GM12891 (cell line): ENCODE measurements around the gene TXNDC15.

Experiments used
- PAX5 ChIP-seq: IDR thresholded peaks from 2 replicates; pipeline ENCODE4 v1.6.1; 2011; ENCODE audit warnings: low read length, moderate library complexity, mild to moderate bottlenecking; ENCODE audit not compliant: insufficient read depth, severe bottlenecking
- POLR2A ChIP-seq: IDR thresholded peaks from 2 replicates; pipeline ENCODE4 v1.6.1; 2011; ENCODE audit warnings: low read depth, low read length, control low read depth
- POLR2AphosphoS5 ChIP-seq: IDR thresholded peaks from 2 replicates; pipeline ENCODE4 v1.6.1; 2011; ENCODE audit warnings: low read depth, low read length, control low read depth
- POU2F2 ChIP-seq: IDR thresholded peaks from 2 replicates; pipeline ENCODE4 v1.6.1; 2011; ENCODE audit warnings: low read depth, mild to moderate bottlenecking, control low read depth, low read length, moderate library complexity
- SPI1 ChIP-seq: IDR thresholded peaks from 2 replicates; pipeline ENCODE4 v1.6.1; 2011; ENCODE audit warnings: low read depth, low read length, control low read depth
- TAF1 ChIP-seq: IDR thresholded peaks from 2 replicates; pipeline ENCODE4 v1.6.1; 2011; ENCODE audit warnings: low read depth, low read length, control low read depth

DNA sequence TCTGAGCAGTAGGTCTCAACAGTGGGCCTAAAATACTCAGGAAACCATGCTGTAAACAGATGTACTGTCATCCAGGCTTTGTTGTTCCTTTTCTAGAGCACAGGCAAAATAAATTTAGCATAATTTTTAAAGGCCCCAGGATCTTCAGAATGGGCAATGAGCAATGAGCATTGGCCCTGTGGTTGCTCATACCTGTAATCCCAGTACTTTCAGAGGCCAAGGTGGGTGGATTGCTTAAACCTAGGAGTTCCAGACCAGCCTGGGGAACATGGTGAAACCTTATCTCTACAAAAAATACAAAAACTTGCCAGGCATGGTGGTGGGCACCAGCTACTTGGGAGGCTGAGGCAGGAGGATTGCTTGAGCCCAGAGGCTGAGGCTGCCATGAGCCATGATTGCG, 17.3 kb downstream of the TXNDC15 start:
- no peak for TF ChIP-seq POLR2A
- no peak for TF ChIP-seq POLR2AphosphoS5
- TF ChIP-seq POU2F2 = no peak
- no peak for TF ChIP-seq TAF1
- no peak for TF ChIP-seq SPI1
- TF ChIP-seq PAX5 = no peak
